HG03280 (cell line): ENCODE measurements around the gene TOMM34.

Experiments
- ATAC-seq: cut with Tn5 transposase; IDR thresholded peaks from one replicate; pipeline ENCODE4 v1.9.1; 2021; ENCODE audit warnings: mild to moderate bottlenecking, moderate library complexity; ENCODE audit not compliant: unreplicated experiment

TOMM34 gene, protein sequence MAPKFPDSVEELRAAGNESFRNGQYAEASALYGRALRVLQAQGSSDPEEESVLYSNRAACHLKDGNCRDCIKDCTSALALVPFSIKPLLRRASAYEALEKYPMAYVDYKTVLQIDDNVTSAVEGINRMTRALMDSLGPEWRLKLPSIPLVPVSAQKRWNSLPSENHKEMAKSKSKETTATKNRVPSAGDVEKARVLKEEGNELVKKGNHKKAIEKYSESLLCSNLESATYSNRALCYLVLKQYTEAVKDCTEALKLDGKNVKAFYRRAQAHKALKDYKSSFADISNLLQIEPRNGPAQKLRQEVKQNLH

DNA sequence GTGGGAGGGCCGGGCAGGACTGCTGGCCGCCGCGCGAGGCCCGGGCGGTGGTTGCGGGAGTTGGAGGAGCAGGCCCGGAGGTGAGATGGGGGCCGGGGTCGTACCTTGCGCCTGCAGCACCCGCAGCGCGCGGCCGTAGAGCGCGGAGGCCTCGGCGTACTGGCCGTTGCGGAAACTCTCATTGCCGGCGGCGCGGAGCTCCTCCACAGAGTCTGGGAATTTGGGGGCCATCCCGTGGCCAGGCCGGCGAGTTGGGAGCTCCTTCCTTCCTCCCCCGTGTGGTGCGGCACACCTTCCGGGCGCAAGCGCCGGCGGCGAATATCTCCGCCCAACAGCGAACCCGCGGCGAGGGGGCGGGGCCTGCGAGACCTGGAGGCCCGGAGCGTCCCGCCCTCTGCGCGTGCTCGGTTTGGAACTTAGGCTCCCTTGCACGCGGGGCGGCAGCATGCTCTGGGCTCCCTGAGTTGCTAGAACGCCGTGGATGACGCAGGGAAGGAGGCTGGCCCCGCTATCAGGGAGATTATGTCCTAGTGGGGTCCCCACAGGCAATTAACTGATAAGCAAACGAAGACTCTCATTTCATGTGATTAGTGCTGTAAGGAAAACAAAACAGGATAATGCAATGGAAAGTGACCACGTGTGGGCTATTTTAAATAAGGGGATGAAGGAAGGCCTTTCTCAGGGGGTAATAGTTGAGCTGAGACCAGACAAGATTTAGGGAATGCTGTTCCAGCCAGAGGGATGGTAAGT, at the start of gene TOMM34:
Gene TOMM34, minus strand, starts transcription at position 295 of the 750 bp plus-strand sequence. Its CDS starts 64 bp downstream, at position 231.
- peak; percentile 87 for ATAC-seq

DNA sequence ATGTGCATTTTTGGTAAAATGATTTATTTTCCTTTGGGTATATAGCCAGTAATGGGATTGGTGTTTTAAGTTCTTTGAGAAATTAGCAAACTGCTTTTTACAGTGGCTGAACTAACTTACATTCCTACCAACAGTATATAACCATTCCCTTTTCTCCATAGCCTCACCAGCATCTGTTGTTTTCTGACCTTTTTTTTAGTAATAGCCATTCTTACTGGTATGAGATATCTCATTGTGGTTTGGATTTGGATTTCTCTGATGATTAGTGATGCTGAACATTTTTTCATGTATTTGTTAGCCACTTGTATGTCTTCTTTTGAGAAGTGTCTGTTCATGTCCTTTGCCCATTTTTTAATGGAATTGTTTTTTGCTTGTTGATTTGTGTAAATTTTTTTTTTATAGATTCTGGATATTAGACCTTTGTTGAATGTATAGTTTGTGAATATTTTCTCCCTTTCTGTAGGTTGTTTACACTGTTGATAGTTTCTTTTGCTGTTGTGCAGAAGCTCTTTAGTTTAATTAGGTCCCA, 48.4 kb upstream of the TOMM34 start:
- no peak for ATAC-seq

DNA sequence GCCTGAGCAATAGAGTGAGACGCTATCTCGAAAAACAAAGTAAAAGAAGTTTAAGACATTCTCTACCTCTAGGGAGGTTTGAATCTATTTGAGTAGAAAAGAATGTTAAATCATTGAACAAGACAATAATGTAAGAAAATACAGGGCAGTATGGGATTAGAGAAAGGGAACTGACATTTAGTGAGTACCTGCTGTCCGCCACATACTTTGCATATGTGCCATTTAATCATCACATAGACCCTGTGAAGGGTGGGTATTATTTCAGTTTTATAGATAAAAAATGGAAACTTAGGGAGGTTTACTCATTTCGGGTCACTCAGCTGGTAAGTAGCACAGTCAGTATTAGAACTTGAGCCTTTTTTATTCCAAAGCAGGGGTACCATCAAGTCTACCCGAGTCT, 37.5 kb upstream of the TOMM34 start:
- ATAC-seq: no peak

DNA sequence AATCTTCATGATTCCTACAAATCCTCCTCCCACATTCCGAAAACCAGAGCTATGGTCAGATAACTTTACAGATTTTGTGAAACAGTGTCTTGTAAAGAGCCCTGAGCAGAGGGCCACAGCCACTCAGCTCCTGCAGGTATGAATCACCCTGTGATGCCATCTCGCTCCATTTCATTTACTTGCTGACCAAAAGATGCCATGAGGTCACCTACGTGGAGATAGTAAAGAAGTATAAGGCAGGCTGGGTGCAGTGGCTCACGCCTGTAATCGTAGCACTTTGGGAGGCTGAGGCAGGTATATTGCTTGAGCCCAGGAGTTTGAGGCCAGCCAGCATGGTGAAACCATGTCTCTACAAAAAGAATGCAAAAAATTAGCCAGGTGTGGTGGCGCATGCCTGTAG, 37.0 kb upstream of the TOMM34 start:
- ATAC-seq: no peak

DNA sequence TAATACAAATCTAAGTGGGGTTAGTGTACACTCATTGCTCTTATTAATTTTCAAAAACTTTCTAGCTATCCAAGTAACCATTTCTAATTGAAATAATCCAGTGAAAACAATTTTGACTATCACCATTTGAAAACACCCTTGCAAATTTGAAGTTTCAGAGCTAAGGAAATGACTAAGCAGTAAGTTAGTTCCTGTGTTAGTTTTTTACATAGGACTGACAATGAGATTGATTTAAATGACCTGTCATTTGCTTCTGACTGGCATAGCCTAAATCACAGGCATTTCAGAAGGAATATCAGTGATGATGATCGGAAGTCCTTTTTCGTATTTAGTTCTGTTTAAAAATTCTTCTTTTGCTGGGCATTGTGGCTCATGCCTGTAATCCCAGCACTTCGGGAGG, 33.1 kb upstream of the TOMM34 start:
- ATAC-seq: no peak

DNA sequence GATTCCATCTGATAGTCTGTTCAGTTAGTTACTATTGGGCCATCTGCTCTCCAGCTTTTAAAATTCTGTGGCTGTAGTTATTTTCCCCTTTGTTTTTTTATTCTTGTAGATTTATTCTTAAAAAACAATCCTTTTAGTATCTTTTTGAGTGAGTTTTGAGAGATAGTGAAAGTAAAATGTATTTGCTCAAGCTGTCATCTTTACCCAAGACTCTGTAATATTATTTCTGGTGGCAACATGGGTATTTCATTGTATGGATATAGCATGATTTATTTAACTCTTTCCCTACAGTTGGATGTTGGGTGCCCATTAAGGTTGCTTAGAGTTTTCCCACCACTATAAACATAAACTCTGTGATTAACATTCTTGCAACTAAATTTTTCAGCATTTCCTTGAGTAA, 30.8 kb upstream of the TOMM34 start:
- ATAC-seq: no peak

DNA sequence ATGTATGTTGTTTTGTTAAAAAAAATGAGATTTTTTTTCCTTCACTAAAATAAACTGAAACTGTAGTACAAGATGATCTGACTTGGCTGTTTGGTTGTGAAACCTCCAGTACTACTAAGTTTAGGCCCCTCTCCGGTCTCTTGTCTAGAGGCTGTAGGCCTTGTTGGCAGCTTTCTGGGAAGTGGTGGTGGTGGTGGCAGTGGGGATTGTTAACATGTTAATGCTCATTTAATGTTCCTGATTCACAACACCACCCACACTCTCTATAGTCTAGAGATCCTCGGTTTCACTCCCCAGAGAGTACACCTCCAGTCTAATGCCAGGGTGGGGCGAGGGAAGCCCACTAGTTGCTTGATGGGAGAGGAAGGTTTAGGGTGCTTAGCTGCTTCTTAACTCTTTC, 30.2 kb upstream of the TOMM34 start:
- ATAC-seq: no peak

DNA sequence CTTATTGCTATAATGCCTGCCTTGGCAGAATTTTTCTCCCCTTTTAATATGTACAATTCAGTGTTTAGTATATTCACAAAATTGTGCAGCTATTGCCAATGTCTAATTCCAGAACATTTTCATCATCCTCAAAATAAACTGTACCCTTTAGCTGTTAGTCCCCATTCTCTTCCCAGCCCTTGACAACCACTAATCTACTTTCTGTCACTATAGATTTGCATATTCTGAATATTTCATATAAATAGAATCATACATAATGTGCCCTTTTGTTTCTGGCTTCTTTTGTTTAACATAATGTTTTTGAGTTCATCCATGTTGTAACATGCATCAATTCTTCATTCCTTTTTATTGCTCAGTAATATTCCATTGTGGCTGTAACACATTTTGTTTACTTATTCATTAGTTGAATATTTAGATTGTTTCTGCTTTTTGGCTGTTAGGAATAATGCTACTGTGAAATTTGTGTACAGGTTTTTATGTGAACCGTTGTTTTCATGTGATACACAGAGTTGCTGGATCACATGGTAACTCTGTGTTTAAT, 28.5 kb upstream of the TOMM34 start:
- no peak for ATAC-seq

DNA sequence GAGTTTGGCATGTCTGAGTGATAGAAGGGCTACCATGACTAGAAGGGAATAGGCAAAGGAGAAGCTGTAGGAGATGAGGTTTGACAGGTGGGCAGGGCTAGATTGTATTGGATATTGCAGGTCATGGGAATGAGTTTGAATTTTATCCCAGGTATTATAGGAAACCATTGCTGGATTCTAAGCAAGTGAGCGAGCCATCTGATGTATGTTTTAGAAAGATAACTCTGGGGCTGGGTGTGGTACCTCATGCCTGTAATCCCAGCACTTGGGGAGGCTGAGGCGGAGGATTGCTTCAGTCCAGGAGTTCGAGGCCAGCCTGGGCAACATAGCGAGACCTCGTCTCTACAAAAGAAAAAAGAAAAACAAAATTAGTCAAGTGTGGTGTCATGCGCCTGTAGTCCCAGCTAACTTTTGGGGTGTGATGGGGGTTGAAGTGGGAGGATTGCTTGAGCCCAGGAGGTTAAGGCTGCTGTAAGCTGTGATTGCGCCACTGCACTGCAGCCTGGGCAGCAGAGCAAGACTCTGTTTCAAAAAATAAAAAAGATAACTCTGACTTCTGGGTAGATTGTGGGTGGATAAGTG, 23.0 kb upstream of the TOMM34 start:
- ATAC-seq: no peak

DNA sequence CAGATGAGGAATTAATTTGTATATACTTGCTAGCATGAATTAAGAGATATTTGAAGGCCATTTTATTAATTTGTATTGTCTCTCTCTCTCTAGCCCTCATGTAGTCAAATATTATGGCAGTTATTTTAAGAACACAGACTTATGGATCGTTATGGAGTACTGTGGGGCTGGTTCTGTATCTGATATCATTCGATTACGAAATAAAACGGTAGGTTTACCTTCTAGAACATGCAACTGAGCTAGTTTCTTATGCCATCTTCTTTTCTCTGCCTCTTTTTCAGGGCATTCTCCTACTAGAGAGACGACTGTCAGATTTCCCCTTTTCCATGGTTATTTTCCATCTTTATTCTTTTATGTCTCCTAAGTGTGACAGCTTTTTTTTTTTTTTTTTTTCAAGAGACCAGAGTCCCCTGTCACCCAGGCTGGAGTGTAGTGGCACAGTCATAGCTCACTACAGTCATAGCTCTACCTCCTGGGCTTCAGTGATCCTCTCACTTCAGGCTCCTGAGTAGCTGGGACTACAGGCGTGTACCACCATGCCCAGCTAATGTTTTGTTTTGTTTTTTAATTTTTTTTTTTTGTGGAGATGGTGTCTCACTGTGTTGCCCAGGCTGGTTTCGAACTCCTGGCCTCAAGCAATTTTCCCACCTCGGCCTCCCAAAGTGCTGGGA, 21.7 kb upstream of the TOMM34 start:
- no peak for ATAC-seq

DNA sequence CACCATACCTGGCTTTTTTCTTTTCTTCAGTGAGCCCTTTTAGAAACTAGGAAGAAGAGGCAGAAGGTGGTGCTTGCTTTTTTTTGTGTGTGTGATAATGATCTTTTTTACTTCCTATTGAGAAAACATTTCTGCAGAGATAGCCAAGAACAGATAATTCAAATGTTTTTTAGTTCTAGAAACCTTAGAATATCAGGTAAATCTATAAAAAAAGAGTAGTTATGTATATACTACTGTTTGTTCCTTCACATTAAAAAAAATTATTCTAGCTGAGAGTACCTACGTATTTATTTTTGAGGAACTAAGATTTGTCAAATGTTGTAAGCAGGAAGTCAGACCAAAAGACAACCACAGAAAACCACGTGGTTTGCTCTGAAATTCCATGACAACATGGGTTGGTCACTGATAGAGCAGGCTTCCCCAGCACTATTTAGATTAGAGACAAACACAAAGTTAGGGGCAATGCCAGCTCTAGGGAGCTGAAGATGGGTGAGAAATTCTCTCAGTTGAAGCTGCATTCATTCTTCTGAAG, 19.0 kb upstream of the TOMM34 start:
- peak; percentile 91 for ATAC-seq

DNA sequence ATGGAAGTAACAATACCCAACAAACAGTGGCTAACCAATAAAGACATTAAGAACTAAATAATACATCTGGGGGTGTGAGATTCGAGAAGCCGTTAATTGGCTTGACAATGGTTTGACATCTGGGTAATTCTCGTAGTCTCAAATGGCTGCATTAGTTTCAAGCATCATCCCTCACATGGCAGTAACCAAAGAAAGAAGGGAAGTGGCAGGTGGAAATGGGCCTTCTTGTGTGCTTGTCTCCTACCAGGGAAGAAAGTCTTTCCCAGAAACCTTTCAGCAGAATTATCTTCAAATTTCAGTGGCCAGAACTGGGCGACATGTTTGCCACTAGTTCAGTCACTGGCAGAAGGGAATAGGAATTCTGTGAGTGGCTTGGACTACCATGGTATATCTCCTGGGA, 16.5 kb upstream of the TOMM34 start:
- ATAC-seq: no peak

DNA sequence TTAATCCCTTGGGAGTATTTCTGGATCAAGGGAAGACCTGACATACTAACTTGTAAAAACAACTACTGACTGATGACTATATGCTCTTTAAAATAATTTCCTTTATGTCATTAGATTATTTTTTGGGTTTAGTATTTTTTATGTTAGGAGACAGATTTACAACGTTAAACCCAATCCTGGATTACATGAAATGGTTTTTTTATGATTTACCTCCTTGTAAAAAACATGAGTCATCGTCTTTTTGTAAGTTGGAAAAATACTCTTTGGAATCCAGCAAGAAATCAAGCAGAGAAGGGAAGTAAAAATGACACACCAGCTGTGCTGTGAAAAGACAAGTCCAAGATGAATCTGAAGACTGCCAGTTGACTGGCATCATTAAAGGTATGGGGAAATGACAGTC, 12.9 kb upstream of the TOMM34 start:
- ATAC-seq: no peak

DNA sequence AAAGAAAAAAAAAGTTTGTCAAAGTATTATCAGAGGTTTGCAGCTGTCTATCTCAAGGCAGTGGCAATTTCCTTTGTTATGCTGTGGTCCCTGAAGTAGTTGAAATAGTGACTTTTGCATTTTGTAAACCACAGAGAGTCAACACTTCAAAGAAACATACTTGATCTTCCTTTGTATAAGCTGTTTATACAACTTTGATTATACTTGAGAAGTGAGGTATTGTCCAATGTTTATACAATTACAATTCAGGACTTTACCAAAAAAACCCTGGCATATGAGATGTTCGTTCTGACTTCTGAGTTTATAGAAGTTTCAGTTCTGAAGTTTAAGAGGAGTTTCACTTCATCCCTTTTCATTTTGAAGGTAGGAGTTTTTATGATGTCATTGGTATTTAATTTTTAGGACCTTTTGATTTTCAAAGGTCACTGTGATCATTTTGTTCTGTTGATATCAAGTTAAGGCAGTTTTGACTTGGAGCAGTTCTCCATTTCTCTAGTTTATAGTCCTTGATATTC, 10.1 kb upstream of the TOMM34 start:
- ATAC-seq: no peak

DNA sequence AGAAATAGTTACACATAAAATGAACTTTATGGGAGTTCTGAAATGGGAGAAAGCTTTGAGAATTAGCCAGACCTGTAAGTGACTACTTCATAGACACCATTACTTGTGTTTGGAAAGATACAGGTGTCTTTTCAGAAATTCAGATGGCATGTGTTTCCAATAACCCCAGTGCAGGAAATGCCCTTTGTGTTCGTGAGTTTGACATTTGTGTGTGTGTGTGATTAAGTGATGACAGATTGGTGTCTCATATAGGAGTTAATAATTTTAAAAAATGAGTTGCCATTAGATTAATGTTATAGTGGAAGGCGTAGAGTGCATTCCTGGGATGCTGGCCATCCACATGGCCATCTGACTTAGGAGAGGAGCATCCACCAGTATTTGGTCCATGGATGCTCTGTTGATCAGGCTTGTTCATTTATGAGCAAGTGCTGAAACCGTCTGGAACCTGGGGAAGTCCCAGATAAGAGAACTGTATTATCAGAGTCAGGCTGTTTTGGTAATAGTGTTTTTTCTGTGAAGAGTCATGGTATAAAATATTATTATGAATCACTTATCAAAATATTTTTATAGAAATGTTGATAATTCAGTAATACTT, 9.2 kb upstream of the TOMM34 start:
- no peak for ATAC-seq

DNA sequence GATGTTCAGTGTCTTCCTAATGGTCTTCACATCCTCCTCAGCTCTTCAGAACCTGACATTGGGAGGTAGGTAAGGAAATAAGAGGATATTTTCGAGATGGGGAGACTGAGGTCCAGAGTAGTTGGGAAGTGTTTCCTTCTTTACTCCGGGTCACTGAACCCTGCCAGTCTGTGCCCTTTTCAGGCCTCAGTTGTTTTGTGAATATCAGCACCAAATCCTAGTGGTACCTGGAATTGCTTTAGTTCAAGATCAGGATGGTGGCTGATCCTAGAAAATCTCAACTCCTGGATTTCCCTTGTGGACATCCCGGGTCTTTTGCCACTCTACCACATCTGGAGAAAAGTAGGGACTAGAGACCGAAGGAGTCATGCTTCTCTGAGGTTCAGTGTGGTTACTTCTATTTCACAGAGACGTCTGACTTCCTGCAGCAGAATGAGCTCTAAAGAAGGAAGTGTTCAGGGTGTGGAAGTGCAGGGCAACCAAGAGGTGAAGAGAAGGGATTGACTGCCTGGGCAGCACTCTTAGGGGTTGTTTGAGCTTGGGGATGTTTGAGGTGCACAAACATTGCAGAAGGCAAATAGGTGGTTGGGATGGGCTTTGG, 7.1 kb upstream of the TOMM34 start:
- no peak for ATAC-seq

DNA sequence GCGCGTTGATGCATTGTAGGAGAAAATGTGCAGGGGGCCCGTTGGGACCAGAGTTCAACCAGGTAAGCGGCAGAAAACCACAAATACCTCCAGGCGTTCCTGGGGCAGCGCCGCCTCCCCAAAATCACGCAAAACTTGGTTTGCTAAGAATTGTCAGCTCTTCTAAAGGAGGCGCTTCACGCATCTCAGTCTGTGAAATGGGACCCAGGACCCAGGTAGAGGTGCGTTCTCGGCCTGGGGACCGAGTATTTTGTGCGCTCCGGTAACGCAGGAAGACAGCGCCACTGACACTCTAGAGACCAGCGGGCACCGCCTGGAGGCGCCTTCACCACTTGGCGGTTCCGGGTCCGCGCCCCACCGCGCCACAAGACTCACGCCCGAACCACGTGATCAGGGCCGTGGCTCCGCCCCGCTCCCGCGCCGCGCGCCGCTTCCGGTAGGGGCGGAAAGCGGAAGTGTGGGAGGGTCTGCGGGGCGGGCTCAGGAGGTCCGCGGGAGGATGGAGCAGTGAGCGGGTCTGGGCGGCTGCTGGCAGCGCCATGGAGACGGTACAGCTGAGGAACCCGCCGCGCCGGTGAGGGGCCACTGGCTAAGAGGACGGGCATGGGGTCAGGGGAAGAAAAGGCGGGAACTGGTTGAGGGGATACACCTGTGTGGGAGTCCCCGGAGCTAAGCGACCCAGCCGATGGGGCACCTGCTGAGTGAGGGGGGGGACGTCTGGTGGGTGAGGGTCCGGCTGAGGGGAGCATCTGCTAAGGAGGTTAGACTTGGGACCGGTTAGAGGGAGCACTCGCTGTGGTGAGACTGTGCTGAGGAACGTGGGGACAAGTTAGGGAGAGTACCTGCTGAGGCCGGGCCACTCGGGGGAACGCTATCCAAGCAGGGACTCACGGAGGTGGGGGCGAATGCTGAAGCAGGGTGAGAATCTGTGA, 6.1 kb upstream of the TOMM34 start, which contains the start of gene STK4:
Gene STK4, plus strand, starts transcription at position 483 of the 932 bp plus-strand sequence. Its CDS starts 57 bp downstream, at position 540.
- peak; percentile 81 for ATAC-seq

DNA sequence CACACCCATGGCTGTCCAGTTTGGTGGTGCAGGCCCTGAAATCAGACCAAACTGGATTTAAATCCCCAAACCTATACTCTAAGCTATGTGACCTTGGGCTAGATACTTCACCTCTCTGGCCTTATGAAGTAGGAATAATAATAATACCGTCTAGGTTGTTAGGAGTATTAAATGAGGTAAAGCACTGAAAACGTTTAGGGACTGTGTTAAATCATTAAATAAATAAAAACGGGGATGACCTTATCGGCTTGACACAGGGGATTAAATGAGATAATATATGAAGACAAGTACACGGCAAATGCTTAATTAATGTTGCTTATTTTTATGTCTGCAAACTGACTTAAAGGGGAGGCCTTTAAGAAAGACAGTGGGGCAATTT, 5.4 kb upstream of the TOMM34 start:
- no peak for ATAC-seq
